Thoracic aorta (tissue), 2 donors: ENCODE measurements around the gene IQSEC1. TPM values are rescaled to one million over a fixed set of nuclear protein-coding genes. Genes with fewer than 3 reads are reported as not detected.
A peak's percentile ranks its signal among the peaks of the same experiment; 100 is the strongest.

Source experiments
- ATAC-seq: fragments of 150-250 bp; one replicate; pipeline ENCODE4 v1.8.0; 2017; ENCODE audit warnings: low read depth; ENCODE audit not compliant: insufficient number of reproducible peaks, low FRiP score
- DNase-seq: peaks from one replicate; pipeline ENCODE4 v3.0.0-alpha.2; 2020; ENCODE audit warnings: low spot score
- H3K27ac ChIP-seq, 2 donors: fragments of 200-600 bp; sonication (generic); 1 replicate in 1 of 2; 2 replicates in 1 of 2; pipeline ENCODE4 v1.5.1; 2016; ENCODE audit warnings: mild to moderate bottlenecking in 2 of 2, moderate library complexity in 2 of 2
- H3K27me3 ChIP-seq: fragments of 200-600 bp; sonication (generic); replicated peaks from 2 replicates; pipeline ENCODE4 v1.6.0; 2016; ENCODE audit warnings: mild to moderate bottlenecking; ENCODE audit not compliant: insufficient read depth
- H3K36me3 ChIP-seq: fragments of 200-600 bp; sonication (generic); one replicate; pipeline ENCODE4 v1.5.1; 2016
- H3K4me1 ChIP-seq, 2 donors: fragments of 200-600 bp; sonication (generic); 1 replicate in 1 of 2; 2 replicates in 1 of 2; pipeline versions ENCODE4 v1.5.1 to v1.6.0; 2016; ENCODE audit warnings: low read depth in 2 of 2, mild to moderate bottlenecking in 1 of 2; ENCODE audit not compliant: control insufficient read depth in 1 of 2
- H3K4me3 ChIP-seq: fragments of 200-600 bp; sonication (generic); 2 replicates; pipeline ENCODE4 v1.5.1; 2016; ENCODE audit warnings: mild to moderate bottlenecking
- H3K9me3 ChIP-seq: fragments of 200-600 bp; sonication (generic); 2 replicates; pipeline ENCODE4 v1.5.1; 2016
- total RNA-seq, 2 donors: library from RNA; depleted of rRNA; stranded (reverse); fragments of >200 nt; gene quantifications; one replicate each; pipeline versions ENCODE4 v1.1.0 to v1.2.3, GENCODE V29; 2016
- TF ChIP-seq, protein P1 (sequence below): fragments of 200-600 bp; sonication (generic); IDR thresholded peaks from one replicate; pipeline ENCODE4 v1.5.1; 2019; ENCODE audit warnings: antibody characterized with exemption

The IQSEC1 gene
- total RNA-seq, 2 donors from 2014 or later, result 93.6 to 121 TPM

DNA sequence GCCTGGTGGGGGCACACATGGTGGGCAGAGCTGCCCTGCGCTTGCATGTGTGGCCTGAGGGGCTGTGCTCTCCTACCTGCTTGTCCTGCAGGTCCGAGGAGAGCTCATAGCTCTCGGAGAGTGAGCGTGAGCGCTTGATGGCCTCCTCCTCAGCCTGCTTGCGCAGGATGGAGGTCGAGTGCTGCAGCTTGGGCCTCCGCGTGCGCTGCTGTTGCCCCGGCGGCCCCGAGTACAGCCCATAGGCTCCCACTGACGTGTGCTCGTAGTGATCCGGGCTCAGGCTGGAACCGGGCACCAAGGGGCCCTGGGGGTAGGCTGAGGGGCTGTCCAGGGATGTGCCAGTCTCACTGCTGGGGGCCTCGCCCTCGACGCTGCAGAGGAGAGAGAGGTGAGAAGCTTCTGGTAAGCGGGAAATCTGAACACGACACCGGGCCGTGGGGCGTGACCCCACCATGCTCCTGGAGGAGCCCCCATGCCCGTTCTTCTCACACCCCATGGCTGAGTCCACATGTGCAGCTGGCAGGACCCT lies 131.7 kb downstream of the IQSEC1 start:
- TF ChIP-seq, protein P1, sequence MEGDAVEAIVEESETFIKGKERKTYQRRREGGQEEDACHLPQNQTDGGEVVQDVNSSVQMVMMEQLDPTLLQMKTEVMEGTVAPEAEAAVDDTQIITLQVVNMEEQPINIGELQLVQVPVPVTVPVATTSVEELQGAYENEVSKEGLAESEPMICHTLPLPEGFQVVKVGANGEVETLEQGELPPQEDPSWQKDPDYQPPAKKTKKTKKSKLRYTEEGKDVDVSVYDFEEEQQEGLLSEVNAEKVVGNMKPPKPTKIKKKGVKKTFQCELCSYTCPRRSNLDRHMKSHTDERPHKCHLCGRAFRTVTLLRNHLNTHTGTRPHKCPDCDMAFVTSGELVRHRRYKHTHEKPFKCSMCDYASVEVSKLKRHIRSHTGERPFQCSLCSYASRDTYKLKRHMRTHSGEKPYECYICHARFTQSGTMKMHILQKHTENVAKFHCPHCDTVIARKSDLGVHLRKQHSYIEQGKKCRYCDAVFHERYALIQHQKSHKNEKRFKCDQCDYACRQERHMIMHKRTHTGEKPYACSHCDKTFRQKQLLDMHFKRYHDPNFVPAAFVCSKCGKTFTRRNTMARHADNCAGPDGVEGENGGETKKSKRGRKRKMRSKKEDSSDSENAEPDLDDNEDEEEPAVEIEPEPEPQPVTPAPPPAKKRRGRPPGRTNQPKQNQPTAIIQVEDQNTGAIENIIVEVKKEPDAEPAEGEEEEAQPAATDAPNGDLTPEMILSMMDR, result no peak
- no peak overlapping the region for H3K4me3 ChIP-seq
- peaks cover 38 to 84% of the 10 kb centered on the region in 2 donors for H3K4me1 ChIP-seq
- no peaks in the 10 kb centered on the region for H3K27me3 ChIP-seq
- H3K9me3 ChIP-seq, result no peaks in the 10 kb centered on the region
- no peak overlapping the region for H3K27ac ChIP-seq
- DNase-seq (no peak), ATAC-seq (no peak)
- H3K36me3 ChIP-seq, result peaks cover 11% of the 10 kb centered on the region

DNA sequence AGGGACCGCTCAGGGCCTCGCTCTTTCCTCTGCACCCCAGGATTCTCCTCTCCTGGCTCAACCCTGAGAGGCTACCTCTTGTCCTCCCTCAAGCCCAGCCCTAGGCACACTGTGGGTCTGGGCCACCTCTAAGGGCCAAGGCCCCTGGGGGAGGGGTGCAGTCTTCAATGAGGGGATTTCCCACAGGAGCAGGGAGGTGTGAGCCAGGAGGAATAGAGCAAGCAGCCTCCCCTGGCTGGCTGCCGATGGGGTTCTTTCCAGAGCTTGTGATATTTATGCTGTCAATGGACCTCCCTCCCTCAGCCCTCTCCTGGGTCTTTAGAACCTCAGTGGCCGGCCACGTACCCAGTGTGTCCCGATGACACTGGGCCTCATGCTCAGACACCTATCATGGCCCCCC lies 132.4 kb downstream of the IQSEC1 start:
- TF ChIP-seq, protein P1, result no peak
- Histone ChIP-seq H3K4me3 (no peak overlapping the region), H3K36me3 (peaks cover 17% of the 10 kb centered on the region), H3K9me3 (no peaks in the 10 kb centered on the region), H3K27ac (no peak overlapping the region), H3K27me3 (no peaks in the 10 kb centered on the region), H3K4me1 (peaks cover 33 to 84% of the 10 kb centered on the region in 2 donors)
- ATAC-seq (no peak), DNase-seq (no peak)

DNA sequence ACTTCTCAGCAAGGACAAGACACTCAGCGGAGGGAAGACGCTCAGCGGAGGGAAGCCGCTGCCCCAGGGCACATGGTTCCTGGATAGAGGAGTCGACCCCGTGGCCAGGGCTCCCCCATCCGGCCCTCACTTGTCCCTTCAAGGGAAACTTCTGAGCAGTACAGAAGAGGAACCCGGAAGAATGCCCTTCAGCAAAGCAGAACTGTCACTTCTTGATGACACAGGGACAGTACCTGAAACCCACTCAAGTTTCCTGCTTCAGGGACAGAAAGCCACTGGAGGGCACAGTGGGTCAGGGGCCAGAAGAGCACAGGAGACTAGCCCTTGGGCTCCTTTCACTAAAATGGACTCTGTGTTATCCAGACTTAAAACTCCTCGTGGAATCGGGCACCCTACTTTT lies 134.1 kb downstream of the IQSEC1 start:
- ATAC-seq (no peak), DNase-seq (no peak)
- peaks cover 38 to 83% of the 10 kb centered on the region in 2 donors for H3K4me1 ChIP-seq
- peaks cover 26% of the 10 kb centered on the region for H3K36me3 ChIP-seq
- no peak overlapping the region for H3K4me3 ChIP-seq
- H3K9me3 ChIP-seq, result no peaks in the 10 kb centered on the region
- peak overlapping the region; percentile 76 to 86 for H3K27ac ChIP-seq
- TF ChIP-seq, protein P1, result no peak
- no peaks in the 10 kb centered on the region for H3K27me3 ChIP-seq

DNA sequence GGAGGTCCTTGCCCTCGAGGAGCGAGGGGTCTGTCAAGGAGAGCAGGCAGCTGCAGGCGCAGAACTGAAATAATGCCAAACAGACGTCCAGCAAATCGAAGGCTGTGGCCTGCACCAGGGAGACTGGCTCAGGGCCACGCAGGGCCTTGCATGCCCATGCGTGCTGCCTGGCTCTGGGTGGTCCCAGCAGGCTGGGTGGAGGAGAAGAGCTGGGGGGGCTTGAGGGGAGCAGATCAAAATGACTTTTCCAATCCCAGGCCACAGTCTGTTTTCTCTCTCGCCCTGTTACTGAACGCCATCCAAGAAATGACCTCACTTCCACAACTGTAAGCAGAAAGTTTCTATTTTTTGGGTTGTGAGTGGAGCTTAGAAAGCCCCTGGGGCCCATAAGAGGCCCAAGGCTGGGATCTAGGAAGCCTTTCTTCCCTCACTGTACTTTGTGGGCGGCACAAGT lies 134.9 kb downstream of the IQSEC1 start:
- no peaks in the 10 kb centered on the region for H3K9me3 ChIP-seq
- peak; percentile 30 for ATAC-seq
- H3K36me3 ChIP-seq, result peaks cover 26% of the 10 kb centered on the region
- H3K27ac ChIP-seq, result peak overlapping the region; percentile 76 to 86
- TF ChIP-seq, protein P1, result no peak
- no peaks in the 10 kb centered on the region for H3K27me3 ChIP-seq
- H3K4me3 ChIP-seq, result peak overlapping the region; percentile 20
- H3K4me1 ChIP-seq, result peaks cover 41 to 83% of the 10 kb centered on the region in 2 donors
- DNase-seq, result peak; percentile 55

DNA sequence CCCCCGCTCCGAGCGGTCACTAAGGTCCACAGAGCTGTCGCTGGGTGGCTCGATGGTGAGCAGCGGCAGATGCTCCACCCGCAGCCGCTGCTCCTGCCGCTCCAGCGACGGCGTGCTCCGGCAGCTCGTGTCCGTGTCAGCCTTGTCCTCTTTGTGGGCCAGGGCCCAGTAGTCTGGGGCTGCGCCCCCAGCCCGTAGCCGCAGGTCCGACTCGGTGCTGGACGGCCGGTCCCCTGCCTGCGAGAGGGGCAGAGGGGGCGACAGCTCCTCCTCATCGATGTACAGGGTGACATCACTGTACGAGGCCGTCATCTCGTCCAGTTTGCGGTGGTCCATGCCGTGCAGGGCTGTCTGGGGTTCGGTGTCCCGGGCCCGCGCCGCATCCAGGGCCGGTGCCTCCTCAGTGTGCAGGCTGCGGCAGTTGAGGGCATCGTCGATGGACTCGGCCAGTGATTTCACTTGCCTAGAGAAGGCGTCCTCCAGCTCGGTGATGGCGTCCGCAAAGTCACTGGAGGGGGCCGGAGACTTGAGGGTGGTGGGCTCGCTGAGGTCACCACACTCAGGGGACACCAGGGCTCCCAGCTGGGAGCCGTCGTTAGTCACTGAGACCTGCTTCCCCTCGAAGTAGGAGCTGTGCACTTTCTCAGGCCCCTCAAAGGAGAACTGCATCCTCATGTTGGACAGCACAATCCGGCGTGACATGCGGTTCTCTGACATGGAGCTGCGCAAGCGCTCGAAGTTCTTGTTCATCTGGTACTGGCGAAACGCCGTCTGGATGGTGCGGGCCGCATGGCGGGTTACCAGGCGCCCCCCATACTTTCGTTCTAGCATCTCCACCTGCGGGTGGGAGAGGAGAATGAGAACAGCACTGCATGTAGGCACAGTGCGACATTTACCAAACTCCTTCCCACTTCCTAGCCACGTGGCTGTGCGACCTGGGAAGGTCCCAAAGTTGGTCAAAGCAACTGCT lies 137.1 kb downstream of the IQSEC1 start:
- Histone ChIP-seq H3K27ac (peak overlapping the region; percentile 83 to 90), H3K4me1 (peaks cover 45 to 92% of the 10 kb centered on the region in 2 donors), H3K4me3 (no peak overlapping the region), H3K9me3 (no peaks in the 10 kb centered on the region), H3K27me3 (no peaks in the 10 kb centered on the region), H3K36me3 (peaks cover 26% of the 10 kb centered on the region)
- DNase-seq (no peak), ATAC-seq (no peak)
- TF ChIP-seq, protein P1, result no peak
